Suprapubic skin (tissue), 4 donors: ENCODE results near the gene CGNL1. TPM values are rescaled to one million over a fixed set of nuclear protein-coding genes. Genes with fewer than 3 reads are reported as not detected.
A peak's percentile ranks its signal among the peaks of the same experiment; 100 is the strongest.

Source experiments
- DNase-seq, 2 donors: peaks; one replicate each; pipeline ENCODE4 v3.0.0-alpha.2; 2019; ENCODE audit warnings: low spot score in 2 of 2
- H3K27ac ChIP-seq: fragments of 200-600 bp; sonication (generic); one replicate; pipeline ENCODE4 v1.5.1; 2019
- H3K27me3 ChIP-seq: fragments of 200-600 bp; sonication (generic); one replicate; pipeline ENCODE4 v1.5.1; 2019
- H3K36me3 ChIP-seq: fragments of 200-600 bp; sonication (generic); one replicate; pipeline ENCODE4 v1.5.1; 2019
- H3K4me1 ChIP-seq: fragments of 200-600 bp; sonication (generic); one replicate; pipeline ENCODE4 v1.5.1; 2019
- H3K4me3 ChIP-seq: fragments of 200-600 bp; sonication (generic); one replicate; pipeline ENCODE4 v1.5.1; 2019; ENCODE audit warnings: mild to moderate bottlenecking
- H3K9me3 ChIP-seq: fragments of 200-600 bp; sonication (generic); one replicate; pipeline ENCODE4 v1.5.1; 2019
- CTCF ChIP-seq, 2 donors: fragments of 200-600 bp in 1 of 2; fragments of 450-650 bp in 1 of 2; sonication (generic) in 1 of 2; IDR thresholded peaks; one replicate each; pipeline ENCODE4 v1.5.1; 2016 to 2019; ENCODE audit warnings: antibody characterized with exemption in 2 of 2, mild to moderate bottlenecking in 1 of 2, moderate library complexity in 1 of 2
- EP300 ChIP-seq: sonication (generic); formaldehyde crosslinking; IDR thresholded peaks from one replicate; pipeline ENCODE4 v1.6.1; 2017; ENCODE audit warnings: antibody characterized with exemption
- POLR2A ChIP-seq, 2 donors: fragments of 450-650 bp; IDR thresholded peaks; one replicate each; pipeline ENCODE4 v1.6.1; 2017; ENCODE audit warnings: antibody characterized with exemption in 2 of 2, mild to moderate bottlenecking in 2 of 2, moderate library complexity in 2 of 2
- POLR2AphosphoS5 ChIP-seq, 3 donors: sonication (generic); formaldehyde crosslinking; IDR thresholded peaks; one replicate each; pipeline ENCODE4 v1.6.1; 2017; ENCODE audit warnings: antibody characterized with exemption in 3 of 3
- WGBS: methylation state at CpG from one replicate; pipeline ENCODE4 v1.1.5; 2018; 5-methylcytosine and 5-hydroxymethylcytosine counted together
- total RNA-seq, 4 donors: library from RNA; depleted of rRNA; stranded (reverse); fragments of >200 nt; gene quantifications; one replicate each; pipeline ENCODE4 v1.1.0, GENCODE V29; 2016

CGNL1 gene
- total RNA-seq, 4 donors from 2014 or later, result 7.1 to 27.0 (median 14.2) TPM

GRCh38 chr15:57504599-57504940 lies 128.3 kb downstream of the CGNL1 start:
- Histone ChIP-seq H3K4me3 (no peak overlapping the region), H3K4me1 (peaks cover 73% of the 10 kb centered on the region), H3K36me3 (no peaks in the 10 kb centered on the region), H3K9me3 (no peaks in the 10 kb centered on the region), H3K27me3 (no peaks in the 10 kb centered on the region), H3K27ac (peak overlapping the region; percentile 91)
- no peak for TF ChIP-seq POLR2AphosphoS5 (IDR thresholded peaks at IDR 0.05)
- DNase-seq, result no peak
- 80% methylated on average over 1 of the region's 1 CpG for WGBS

- Histone ChIP-seq H3K4me1 (peaks cover 79% of the 10 kb centered on the region), H3K9me3 (no peaks in the 10 kb centered on the region)
Observed at GRCh38 chr15:57505056-57505715, 128.9 kb downstream of the CGNL1 start.

GRCh38 chr15:57505949-57506391 lies 129.7 kb downstream of the CGNL1 start:
- no peak overlapping the region for H3K4me3 ChIP-seq

More at GRCh38 chr15:57505056-57505715, 128.9 kb downstream of the CGNL1 start:
- TF ChIP-seq CTCF (IDR thresholded peaks at IDR 0.05) (no peak), POLR2AphosphoS5 (IDR thresholded peaks at IDR 0.05) (no peak), POLR2A (IDR thresholded peaks at IDR 0.05) (no peak), EP300 (no peak)
- no peaks in the 10 kb centered on the region for H3K27me3 ChIP-seq
- 68% methylated on average over 10 of the region's 10 CpGs for WGBS
- DNase-seq, result no peak
- no peaks in the 10 kb centered on the region for H3K36me3 ChIP-seq
- H3K4me3 ChIP-seq, result no peak overlapping the region
- H3K27ac ChIP-seq, result peak overlapping the region; percentile 91

DNA sequence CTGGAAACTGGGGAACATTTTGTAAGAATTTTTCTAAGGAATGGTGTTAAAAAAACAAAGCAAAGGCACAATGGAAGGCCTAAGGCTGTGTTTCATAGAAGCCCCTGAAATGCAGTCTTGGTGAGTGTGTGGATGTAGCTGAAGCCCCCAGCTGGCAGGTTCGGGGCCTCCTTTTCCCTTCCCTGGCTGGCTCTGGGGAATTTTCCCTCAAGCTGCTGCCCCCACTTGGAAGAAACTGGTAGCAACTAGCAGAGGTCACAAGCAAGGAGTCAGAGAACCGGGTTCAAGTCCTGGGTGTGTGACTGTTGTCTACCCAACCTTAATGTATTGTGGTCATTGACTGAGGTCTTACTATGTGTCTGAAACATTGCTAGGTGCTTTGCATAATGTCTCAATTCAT lies 130.1 kb downstream of the CGNL1 start:
- peak overlapping the region; percentile 91 for H3K27ac ChIP-seq
- DNase-seq, result no peak
- no peaks in the 10 kb centered on the region for H3K27me3 ChIP-seq
- TF ChIP-seq EP300 (no peak), POLR2AphosphoS5 (IDR thresholded peaks at IDR 0.05) (no peak), POLR2A (IDR thresholded peaks at IDR 0.05) (no peak), CTCF (IDR thresholded peaks at IDR 0.05) (no peak)
- H3K36me3 ChIP-seq, result no peaks in the 10 kb centered on the region
- no peak overlapping the region for H3K4me3 ChIP-seq
- H3K4me1 ChIP-seq, result peaks cover 81% of the 10 kb centered on the region
- WGBS, result 53% methylated on average over 2 of the region's 2 CpGs
- H3K9me3 ChIP-seq, result no peaks in the 10 kb centered on the region

More at GRCh38 chr15:57505949-57506391, 129.7 kb downstream of the CGNL1 start:
- H3K9me3 ChIP-seq, result no peaks in the 10 kb centered on the region
- WGBS, result 28% methylated on average over 9 of the region's 9 CpGs
- no peaks in the 10 kb centered on the region for H3K27me3 ChIP-seq
- DNase-seq, result peak; percentile 85 to 86
- H3K36me3 ChIP-seq, result no peaks in the 10 kb centered on the region
- peaks cover 83% of the 10 kb centered on the region for H3K4me1 ChIP-seq
- TF ChIP-seq POLR2A (IDR thresholded peaks at IDR 0.05) (no peak), POLR2AphosphoS5 (IDR thresholded peaks at IDR 0.05) (peak in 2 of 3 donors; percentile 51 to 75), EP300 (no peak)
- peak overlapping the region; percentile 91 for H3K27ac ChIP-seq

DNA sequence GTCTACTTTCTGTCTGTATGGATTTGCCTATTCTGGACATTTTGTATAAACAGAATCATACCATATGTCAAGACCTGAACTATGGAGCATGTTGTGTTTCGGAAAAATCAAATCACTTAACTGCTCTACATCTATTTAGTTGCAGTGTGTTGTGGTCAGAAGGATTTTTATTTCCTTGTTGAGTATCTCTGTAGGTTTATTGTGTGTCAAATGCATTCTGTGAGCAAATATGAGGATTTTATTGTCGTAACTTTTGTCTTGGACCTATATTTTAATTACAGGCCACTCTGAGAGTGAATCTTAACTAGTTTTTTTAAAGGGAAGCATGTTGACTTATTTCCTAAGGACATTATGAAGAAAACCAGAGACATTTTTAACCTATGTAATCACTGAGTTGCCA lies 130.8 kb downstream of the CGNL1 start:
- Histone ChIP-seq H3K36me3 (no peaks in the 10 kb centered on the region), H3K9me3 (no peaks in the 10 kb centered on the region), H3K4me3 (no peak overlapping the region), H3K27ac (peak overlapping the region; percentile 91), H3K4me1 (peaks cover 75% of the 10 kb centered on the region), H3K27me3 (no peaks in the 10 kb centered on the region)
- DNase-seq, result no peak
- TF ChIP-seq CTCF (IDR thresholded peaks at IDR 0.05), result no peak
- no peak for TF ChIP-seq POLR2A (IDR thresholded peaks at IDR 0.05)
- TF ChIP-seq POLR2AphosphoS5 (IDR thresholded peaks at IDR 0.05), result no peak
- no peak for TF ChIP-seq EP300
- WGBS, result 84% methylated on average over 2 of the region's 2 CpGs

DNA sequence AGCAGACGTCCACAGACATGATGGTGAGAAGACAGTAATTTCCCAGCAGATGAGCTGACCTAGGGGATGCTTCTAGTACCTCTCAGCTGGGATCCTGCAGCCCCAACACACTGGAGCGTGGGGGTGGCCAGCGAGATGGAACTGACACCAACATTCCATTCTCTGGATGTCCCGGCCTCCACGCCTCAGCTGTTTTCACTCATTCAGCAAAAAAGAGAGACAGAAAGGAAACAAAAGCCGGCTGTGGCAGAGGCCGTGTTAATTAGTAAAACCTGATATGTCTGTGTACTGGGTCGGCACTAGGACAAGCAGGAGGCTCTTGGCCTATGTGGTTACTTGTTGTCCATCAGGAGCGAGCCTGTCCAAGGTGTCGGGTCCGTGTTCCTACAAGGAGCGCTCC lies 132.8 kb downstream of the CGNL1 start:
- Histone ChIP-seq H3K27ac (peak overlapping the region; percentile 80), H3K4me3 (no peak overlapping the region), H3K4me1 (peaks cover 70% of the 10 kb centered on the region), H3K9me3 (no peaks in the 10 kb centered on the region), H3K27me3 (no peaks in the 10 kb centered on the region), H3K36me3 (no peaks in the 10 kb centered on the region)
- no peak for DNase-seq
- no peak for TF ChIP-seq CTCF (IDR thresholded peaks at IDR 0.05)
- 52% methylated on average over 12 of the region's 12 CpGs for WGBS
